ENCODE results near the gene NCF4.

NCF4 gene

DNA sequence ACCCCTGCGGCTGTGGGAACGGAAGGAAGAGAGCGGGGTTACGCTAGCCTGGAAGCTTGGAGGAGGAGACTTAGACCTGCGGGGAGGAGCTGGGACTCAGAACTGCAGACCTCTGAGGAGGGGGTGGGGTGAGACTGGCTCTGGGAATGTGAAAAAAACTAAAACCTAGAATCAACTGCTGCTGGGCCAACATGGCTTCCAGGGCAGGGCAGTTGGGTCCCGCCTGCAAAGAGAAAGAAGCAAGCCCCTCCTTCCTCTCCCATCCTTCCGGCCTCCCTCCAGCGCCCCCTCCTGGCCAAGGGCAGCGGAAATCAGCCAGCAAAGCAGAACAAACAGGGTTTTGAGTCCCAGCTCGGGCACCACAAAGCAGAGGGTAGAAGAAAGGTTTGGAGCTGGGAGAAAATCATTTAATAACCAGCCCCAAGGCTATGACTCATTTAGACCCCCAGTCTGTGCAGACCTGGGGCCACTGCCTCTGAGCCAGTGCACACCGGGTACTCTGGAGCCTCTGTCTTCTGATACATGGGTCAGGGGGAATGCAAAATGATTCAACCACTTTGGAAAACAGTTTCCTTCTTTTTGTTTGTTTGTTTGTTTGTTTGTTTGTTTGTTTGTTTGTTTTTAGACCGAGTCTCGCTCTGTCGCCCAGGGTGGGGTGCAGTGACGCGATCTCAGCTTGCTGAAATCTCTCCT is 7.3 kb upstream of the NCF4 start:
- ATAC-seq = peak; percentile 77
- peaks cover 30% of the 10 kb centered on the region for H3K4me1 Mint-ChIP-seq

DNA sequence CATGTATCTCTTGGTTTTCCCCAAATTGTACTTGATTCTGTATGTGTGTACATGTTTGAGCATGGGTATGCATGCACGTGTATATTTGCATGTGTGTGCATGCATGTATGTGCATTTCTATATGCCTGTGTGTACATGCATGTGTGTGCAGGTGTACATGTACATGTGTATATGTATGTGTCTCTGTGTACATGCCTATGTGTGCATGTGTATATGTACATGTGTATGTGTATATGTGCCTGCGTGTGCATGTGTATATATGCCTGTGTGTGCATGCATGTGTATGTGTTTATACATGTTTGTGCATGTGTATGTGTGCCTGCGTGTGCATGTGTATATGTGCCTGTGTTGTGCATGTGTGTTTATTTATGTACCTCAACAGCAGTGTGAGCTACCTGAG is 5.3 kb upstream of the NCF4 start:
- Mint-ChIP-seq H3K9me3 (peaks cover 3% of the 10 kb centered on the region), H3K36me3 (no peaks in the 10 kb centered on the region), H3K4me3 (no peak overlapping the region), H3K4me1 (peaks cover 49% of the 10 kb centered on the region), H3K27ac (no peak overlapping the region)
- no peak for ATAC-seq
- no peak for DNase-seq (ENCODE audit: low spot score in 2 of 2)

More for the DNA sequence above, 7.3 kb upstream of the NCF4 start:
- Mint-ChIP-seq H3K4me3 (peak overlapping the region; percentile 58), H3K36me3 (no peaks in the 10 kb centered on the region), H3K9me3 (no peaks in the 10 kb centered on the region), H3K27ac (peak overlapping the region; percentile 97)
- peak; percentile 82 to 94 for DNase-seq (ENCODE audit: low spot score in 2 of 2)

DNA sequence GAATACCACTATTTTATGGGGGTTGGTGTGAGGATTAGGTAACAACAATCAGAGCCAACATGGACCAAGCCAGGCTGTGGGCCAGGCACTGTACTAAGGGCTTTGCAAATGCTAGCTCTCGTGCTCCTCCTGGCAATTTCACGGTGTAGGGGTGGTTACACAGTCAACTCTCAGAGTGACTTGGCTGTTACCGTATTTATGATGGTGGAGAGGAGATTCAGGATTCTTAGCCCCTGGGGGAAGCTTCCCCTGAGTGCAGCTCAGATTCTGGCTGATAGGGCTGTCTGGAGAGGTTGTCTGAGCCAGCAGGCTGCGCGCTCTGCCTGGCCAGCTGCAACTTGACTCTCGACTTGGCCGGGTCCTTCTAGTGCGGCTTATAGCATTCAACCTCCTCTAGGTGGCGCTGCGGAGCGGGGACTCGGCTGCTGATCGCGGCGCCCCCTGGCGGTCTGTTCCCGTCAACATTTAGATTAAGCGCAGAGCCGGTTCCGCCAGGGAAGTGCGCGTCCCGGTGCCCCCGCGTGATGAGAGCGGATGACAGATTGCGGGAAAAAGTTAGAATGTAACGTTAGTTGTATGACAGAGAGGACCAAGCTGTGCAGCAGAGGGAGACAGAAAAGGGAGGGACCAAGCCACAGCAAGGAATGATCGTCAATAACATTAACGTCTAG is 4.5 kb upstream of the NCF4 start:
- DNase-seq (ENCODE audit: low spot score in 2 of 2) = peak; percentile 99
- H3K36me3 Mint-ChIP-seq = no peaks in the 10 kb centered on the region
- peak; percentile 53 for ATAC-seq
- peak overlapping the region; percentile 41 for H3K4me3 Mint-ChIP-seq
- peaks cover 56% of the 10 kb centered on the region for H3K4me1 Mint-ChIP-seq
- peak overlapping the region; percentile 75 for H3K27ac Mint-ChIP-seq
- H3K9me3 Mint-ChIP-seq = peaks cover 3% of the 10 kb centered on the region

DNA sequence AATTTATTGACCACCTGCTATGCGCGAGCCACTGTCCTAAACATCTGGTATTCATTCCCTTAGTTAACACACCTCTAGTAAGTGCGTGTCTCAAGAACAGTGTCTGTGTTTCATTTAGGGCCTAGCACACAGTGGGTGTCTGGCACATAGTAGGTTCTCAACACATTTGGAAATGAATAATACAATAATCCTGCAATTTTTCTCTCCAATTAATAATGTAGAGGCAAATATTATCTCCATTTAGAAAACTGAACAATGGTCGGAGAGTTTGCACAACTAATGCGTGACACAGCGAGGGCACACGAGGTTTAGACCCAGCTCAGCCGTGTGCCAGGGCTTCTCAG is 4.0 kb upstream of the NCF4 start:
- H3K9me3 Mint-ChIP-seq = peaks cover 3% of the 10 kb centered on the region
- no peaks in the 10 kb centered on the region for H3K36me3 Mint-ChIP-seq
- peak overlapping the region; percentile 41 for H3K4me3 Mint-ChIP-seq
- DNase-seq (ENCODE audit: low spot score in 2 of 2) = no peak
- peak overlapping the region; percentile 75 for H3K27ac Mint-ChIP-seq
- ATAC-seq = no peak
- peaks cover 62% of the 10 kb centered on the region for H3K4me1 Mint-ChIP-seq

DNA sequence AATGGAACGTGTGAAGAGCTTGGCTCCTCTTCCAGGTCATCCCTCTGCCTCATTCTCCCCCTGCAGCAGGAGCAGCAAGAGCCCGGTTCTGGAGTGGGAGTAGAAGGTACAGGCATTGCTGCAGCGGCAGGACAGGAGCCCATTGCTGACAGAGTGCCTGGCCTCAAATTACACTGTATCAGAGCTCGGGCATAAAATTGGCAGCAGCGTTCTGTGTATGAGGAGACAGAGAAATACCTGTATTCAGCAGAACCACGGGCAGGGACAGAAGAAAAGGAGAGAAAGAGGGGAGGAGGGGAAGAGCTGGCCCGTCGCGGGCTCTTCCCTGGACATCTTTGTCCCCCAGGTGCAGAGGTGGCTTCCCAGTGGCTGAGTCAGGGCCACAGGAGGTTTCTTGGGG is 2.6 kb upstream of the NCF4 start:
- DNase-seq (ENCODE audit: low spot score in 2 of 2) (no peak), ATAC-seq (no peak)
- Mint-ChIP-seq H3K4me1 (peaks cover 65% of the 10 kb centered on the region), H3K9me3 (peaks cover 3% of the 10 kb centered on the region), H3K4me3 (no peak overlapping the region), H3K36me3 (no peaks in the 10 kb centered on the region), H3K27ac (no peak overlapping the region)

DNA sequence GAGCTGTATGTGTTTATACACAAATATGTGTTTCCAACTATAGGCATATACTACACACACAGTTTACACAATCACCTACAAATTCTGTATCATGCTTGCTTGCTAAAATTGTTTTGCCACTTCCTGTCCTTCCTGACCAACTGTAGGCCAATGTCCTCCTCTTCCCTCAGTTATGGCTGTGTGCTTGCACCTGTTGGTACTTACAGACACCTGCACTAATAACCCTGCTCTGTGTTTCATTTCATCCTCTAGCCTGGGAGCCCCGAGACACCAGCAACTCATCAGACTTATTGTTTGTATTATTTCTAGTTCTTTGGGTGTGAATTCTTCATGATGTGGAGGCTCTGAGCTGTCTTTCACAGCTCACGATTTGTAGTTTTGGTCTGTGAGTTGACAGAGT is 1.8 kb upstream of the NCF4 start:
- Mint-ChIP-seq H3K9me3 (peaks cover 3% of the 10 kb centered on the region), H3K36me3 (no peaks in the 10 kb centered on the region), H3K4me3 (no peak overlapping the region), H3K27ac (peak overlapping the region; percentile 99), H3K4me1 (peaks cover 64% of the 10 kb centered on the region)
- DNase-seq (ENCODE audit: low spot score in 2 of 2) (no peak), ATAC-seq (no peak)

DNA sequence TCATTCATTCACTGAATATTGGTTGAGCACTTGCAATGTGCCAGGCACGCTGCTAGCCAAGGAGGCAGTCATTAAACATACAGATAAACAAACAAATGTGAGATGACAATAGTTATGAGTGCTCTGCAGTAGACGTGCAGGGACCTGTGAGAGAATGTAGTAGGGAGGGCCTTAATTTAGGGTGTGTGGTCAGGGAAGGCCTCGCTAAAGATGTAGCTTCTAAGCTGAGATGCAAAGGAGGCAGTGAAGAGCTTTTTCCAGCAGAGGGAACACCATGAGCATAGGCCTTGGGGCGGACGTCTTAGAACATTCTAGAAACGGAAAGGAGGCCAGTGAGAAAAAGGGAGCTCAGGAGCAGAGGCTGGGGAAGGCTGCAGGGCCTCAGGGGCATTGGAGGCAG is 789 bp upstream of the NCF4 start:
- Mint-ChIP-seq H3K4me1 (peaks cover 75% of the 10 kb centered on the region), H3K9me3 (peaks cover 3% of the 10 kb centered on the region), H3K4me3 (peak overlapping the region; percentile 71), H3K27ac (peak overlapping the region; percentile 99), H3K36me3 (no peaks in the 10 kb centered on the region)
- no peak for ATAC-seq
- no peak for DNase-seq (ENCODE audit: low spot score in 2 of 2)

DNA sequence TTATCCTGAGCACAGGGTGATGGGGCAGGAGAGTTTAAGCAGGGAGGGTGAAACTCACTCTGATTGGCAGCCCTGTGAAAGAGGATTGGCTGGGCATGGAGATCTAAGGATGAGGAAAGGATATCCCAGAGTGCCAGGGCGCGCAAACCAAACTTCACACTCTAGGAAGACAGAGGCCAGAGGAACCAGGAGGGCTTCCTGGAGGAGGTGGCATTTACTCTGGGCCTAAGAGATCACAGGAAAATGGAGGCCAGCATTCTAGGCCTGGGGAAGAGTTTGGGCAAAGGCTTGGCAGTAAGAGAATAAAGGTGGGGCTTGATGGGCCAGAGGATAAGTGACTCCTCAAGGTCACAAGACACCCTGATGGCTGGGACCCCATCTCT is 377 bp upstream of the NCF4 start:
- H3K9me3 Mint-ChIP-seq = peaks cover 3% of the 10 kb centered on the region
- H3K4me1 Mint-ChIP-seq = peaks cover 79% of the 10 kb centered on the region
- DNase-seq (ENCODE audit: low spot score in 2 of 2) (no peak), ATAC-seq (no peak)
- H3K4me3 Mint-ChIP-seq = peak overlapping the region; percentile 71
- peak overlapping the region; percentile 99 for H3K27ac Mint-ChIP-seq
- H3K36me3 Mint-ChIP-seq = no peaks in the 10 kb centered on the region

DNA sequence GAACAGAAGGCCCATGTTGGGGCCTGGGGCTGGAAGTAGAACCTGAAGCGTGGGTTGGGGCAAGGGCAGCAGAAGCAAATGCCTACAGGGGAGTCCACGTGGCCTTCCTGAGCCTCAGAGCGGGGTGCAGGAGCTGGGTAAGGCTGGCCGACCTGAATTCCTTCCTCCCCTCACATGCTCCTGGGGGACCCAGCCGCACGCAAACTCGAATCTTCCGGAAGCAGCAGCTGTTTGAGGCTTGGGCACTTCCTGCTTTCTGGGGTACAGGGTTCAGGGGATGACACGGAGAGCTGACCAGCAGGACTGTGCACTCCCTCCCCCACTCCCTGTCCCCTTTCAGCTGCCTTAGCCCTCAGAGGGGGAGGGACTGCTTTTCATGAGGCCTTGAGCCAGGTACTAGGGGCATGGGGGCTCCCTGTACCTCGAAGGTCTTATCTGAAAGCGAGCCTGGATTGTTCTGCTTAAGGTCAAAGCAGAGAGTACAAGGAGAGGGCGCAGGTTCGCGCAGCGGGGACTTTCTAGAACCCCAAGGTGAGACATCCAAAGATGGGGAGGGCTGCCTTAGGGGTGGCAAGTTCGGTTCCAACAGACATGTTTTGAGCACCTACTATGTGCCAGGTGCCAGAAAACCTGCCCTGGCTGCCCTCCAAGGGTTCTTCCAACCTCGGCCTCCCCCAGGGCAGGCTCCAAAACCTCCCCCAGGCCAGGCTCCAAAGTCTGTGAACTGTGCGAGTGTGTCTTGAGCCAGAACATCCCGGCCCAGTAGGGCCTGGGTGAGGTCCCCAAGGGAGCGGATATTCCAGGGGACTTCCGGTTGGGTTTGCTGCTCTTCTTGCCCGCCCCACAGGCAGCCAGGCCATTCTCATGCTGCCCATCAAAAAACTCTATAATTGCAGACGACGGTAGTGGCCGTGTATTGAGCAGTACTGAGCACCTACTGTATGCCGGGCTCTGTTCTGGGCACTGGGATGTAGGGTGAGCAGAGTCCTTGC is 1.7 kb downstream of the NCF4 start:
- peak overlapping the region; percentile 99 for H3K27ac Mint-ChIP-seq
- ATAC-seq (no peak), DNase-seq (ENCODE audit: low spot score in 2 of 2) (no peak)
- H3K9me3 Mint-ChIP-seq = peaks cover 3% of the 10 kb centered on the region
- peaks cover 85% of the 10 kb centered on the region for H3K4me1 Mint-ChIP-seq
- H3K36me3 Mint-ChIP-seq = no peaks in the 10 kb centered on the region
- peak overlapping the region; percentile 71 for H3K4me3 Mint-ChIP-seq

DNA sequence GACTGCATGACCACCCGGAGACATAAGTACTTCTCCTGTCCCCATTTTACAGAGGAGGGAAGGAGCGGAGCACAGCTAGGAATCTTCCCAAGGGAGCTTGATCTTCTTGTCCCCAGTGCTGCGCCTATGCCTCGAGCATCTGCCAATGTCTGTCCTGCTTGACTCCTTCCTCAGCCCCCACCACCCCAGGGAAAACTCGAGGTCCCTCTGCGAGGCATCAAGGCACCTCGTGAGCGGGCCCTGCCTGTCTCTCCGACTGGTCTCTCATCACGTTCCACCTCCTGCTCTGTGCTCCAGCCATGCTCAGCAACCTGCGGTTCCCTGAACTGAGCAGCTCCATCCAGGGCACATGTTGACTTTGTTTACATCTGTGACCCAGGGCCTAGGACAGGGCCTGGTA is 2.5 kb downstream of the NCF4 start:
- ATAC-seq = no peak
- no peak for DNase-seq (ENCODE audit: low spot score in 2 of 2)
- Mint-ChIP-seq H3K36me3 (no peaks in the 10 kb centered on the region), H3K9me3 (peaks cover 3% of the 10 kb centered on the region), H3K4me1 (peaks cover 84% of the 10 kb centered on the region), H3K4me3 (no peak overlapping the region), H3K27ac (no peak overlapping the region)

DNA sequence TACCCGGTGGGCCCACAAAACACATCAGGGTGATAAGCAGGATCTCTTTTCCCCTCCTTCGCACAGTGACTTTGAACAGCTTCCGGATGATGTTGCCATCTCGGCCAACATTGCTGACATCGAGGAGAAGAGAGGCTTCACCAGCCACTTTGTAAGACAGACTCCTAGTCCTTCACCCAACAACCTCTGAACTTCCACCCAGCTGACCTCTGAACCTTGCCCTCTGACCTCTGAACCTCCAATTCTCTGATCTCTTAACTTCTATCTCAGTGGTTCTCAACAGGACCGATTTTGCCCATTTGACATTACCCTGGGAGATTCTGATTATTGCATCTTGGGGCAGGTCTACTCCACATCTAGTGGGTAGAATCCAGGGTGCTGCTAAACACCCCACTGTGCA is 3.2 kb downstream of the NCF4 start:
- no peak overlapping the region for H3K4me3 Mint-ChIP-seq
- DNase-seq (ENCODE audit: low spot score in 2 of 2) (no peak), ATAC-seq (no peak)
- peaks cover 3% of the 10 kb centered on the region for H3K9me3 Mint-ChIP-seq
- H3K4me1 Mint-ChIP-seq = peaks cover 82% of the 10 kb centered on the region
- H3K27ac Mint-ChIP-seq = peak overlapping the region; percentile 93
- H3K36me3 Mint-ChIP-seq = no peaks in the 10 kb centered on the region

DNA sequence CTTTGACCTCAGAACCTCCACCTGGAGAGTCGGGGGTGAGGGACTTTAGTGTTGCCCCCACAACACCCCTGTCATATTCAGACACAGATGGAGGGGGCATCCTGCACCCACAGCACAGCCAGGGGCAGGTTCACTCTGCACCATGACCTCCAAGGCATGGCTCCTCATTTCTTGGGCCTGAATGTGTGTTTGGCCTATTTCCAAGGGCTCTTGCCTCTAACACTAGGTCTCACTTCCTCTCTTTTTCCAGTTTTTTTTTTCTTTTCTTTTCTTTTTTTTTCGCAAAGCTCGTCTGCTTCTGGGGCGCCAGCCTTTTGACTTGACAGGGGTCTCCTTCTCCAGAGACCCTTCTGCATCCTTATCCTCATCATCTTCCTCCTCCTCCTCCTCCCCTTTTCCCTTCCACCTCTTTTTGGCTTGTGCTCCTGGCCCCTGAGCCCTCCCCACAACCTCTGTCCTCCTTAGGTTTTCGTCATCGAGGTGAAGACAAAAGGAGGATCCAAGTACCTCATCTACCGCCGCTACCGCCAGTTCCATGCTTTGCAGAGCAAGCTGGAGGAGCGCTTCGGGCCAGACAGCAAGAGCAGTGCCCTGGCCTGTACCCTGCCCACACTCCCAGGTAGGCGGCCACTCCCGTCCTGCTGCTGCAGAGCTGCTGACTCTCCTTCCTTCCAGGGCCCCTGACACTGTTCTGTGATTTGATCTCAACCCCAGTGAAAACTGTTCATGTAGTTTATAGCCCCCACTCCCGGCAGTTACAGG is 3.8 kb downstream of the NCF4 start:
- ATAC-seq = no peak
- H3K4me3 Mint-ChIP-seq = peak overlapping the region; percentile 46
- DNase-seq (ENCODE audit: low spot score in 2 of 2) = no peak
- H3K36me3 Mint-ChIP-seq = no peaks in the 10 kb centered on the region
- H3K4me1 Mint-ChIP-seq = peaks cover 75% of the 10 kb centered on the region
- H3K9me3 Mint-ChIP-seq = peaks cover 3% of the 10 kb centered on the region
- H3K27ac Mint-ChIP-seq = peak overlapping the region; percentile 93

DNA sequence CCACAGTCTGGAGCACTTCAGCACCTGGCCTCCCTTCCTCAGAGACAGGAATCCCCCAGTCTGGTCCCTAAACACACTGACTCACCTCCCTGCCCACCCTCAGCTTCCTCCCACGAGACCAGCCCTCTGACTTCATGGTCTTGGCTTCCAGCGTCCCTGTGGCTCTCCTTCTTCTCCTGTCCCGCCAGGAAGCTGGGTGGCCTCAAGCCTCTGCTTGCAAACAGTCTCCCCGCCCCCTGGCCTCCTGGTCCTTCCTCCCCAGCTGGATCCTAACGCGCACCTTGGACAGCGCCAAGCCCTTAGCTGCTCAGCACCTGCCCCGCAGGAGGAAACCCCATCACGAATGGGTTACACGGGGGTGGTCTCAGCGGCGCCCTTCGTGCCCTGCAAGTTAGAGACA is 4.5 kb downstream of the NCF4 start:
- peak overlapping the region; percentile 46 for H3K4me3 Mint-ChIP-seq
- H3K9me3 Mint-ChIP-seq = no peaks in the 10 kb centered on the region
- no peak for DNase-seq (ENCODE audit: low spot score in 2 of 2)
- ATAC-seq = no peak
- no peaks in the 10 kb centered on the region for H3K36me3 Mint-ChIP-seq
- peaks cover 69% of the 10 kb centered on the region for H3K4me1 Mint-ChIP-seq
- H3K27ac Mint-ChIP-seq = peak overlapping the region; percentile 93

DNA sequence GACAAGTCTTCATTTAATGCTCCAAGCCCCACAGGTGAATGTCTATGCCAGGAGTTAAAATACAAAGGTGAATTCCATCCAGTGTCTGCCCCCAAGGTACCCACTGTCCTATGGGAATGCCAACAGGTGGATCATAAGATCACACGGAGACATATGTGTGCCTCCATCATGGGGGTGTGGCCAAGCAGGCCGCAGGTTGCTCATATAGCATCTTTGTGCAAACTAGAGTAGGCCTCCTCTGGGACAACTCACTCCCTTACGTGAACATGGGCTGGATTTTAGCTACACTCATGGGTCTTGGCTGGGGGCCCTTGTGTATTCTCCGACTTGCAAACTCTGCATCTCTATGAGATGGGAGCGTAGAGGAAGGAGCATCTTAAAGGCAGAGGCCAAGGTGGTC is 6.9 kb downstream of the NCF4 start:
- Mint-ChIP-seq H3K4me3 (no peak overlapping the region), H3K27ac (peak overlapping the region; percentile 72), H3K4me1 (peaks cover 66% of the 10 kb centered on the region), H3K36me3 (peaks cover 8% of the 10 kb centered on the region), H3K9me3 (no peaks in the 10 kb centered on the region)
- DNase-seq (ENCODE audit: low spot score in 2 of 2) = no peak
- ATAC-seq = no peak
